HFFc6 (cell line): ENCODE measurements around the gene PANK1. TPM values are rescaled to one million over a fixed set of nuclear protein-coding genes. Genes with fewer than 3 reads are reported as not detected.

Experiments
- DNase-seq: peaks from one replicate; pipeline ENCODE4 v3.0.0-alpha.2; 2018
- H3K27ac Mint-ChIP-seq: 2 replicates; pipeline ENCODE4 v1.8.0; 2020; ENCODE audit warnings: mild to moderate bottlenecking, mixed read lengths
- H3K27me3 Mint-ChIP-seq: 2 replicates; pipeline ENCODE4 v1.8.0; 2021; ENCODE audit warnings: mild to moderate bottlenecking, moderate library complexity, mixed read lengths; ENCODE audit not compliant: insufficient read depth
- H3K36me3 Mint-ChIP-seq: 2 replicates; pipeline ENCODE4 v1.8.0; 2021; ENCODE audit warnings: low read depth, mixed read lengths
- H3K4me1 Mint-ChIP-seq: 2 replicates; pipeline ENCODE4 v1.8.0; 2020; ENCODE audit warnings: low read depth, mixed read lengths
- H3K4me3 Mint-ChIP-seq: 2 replicates; pipeline ENCODE4 v1.8.0; 2020; ENCODE audit warnings: mild to moderate bottlenecking, moderate library complexity, mixed read lengths
- H3K9me3 Mint-ChIP-seq: 2 replicates; pipeline ENCODE4 v1.8.0; 2020; ENCODE audit warnings: mild to moderate bottlenecking, mixed read lengths
- total RNA-seq, 6 experiments: library from RNA; stranded (reverse); fragmentation: NEBNext Ultra II Directional; extraction: Animal tissue kit (Norgen Biotek cat#: 25700); gene quantifications; 2 replicates in 1 of 6; 3 replicates in 5 of 6; pipeline ENCODE4 v1.2.3, GENCODE V29; 2021
- TF ChIP-seq, protein P1 (sequence below): fragments of 200-600 bp; sonication (generic); IDR thresholded peaks from 2 replicates; pipeline ENCODE4 v1.5.0; 2021; ENCODE audit warnings: antibody characterized with exemption, mild to moderate bottlenecking

Gene PANK1
- total RNA-seq, 6 experiments from 2014 or later = 3.8 to 4.7 (median 4.3) TPM

- Mint-ChIP-seq H3K36me3 (no peaks in the 10 kb centered on the region), H3K4me3 (no peak overlapping the region), H3K4me1 (peaks cover 10% of the 10 kb centered on the region), H3K27ac (no peak overlapping the region), H3K27me3 (peaks cover 3% of the 10 kb centered on the region), H3K9me3 (peaks cover 6% of the 10 kb centered on the region; the same call in 1 of the 2 replicates)
- no peak for DNase-seq
- TF ChIP-seq, protein P1, sequence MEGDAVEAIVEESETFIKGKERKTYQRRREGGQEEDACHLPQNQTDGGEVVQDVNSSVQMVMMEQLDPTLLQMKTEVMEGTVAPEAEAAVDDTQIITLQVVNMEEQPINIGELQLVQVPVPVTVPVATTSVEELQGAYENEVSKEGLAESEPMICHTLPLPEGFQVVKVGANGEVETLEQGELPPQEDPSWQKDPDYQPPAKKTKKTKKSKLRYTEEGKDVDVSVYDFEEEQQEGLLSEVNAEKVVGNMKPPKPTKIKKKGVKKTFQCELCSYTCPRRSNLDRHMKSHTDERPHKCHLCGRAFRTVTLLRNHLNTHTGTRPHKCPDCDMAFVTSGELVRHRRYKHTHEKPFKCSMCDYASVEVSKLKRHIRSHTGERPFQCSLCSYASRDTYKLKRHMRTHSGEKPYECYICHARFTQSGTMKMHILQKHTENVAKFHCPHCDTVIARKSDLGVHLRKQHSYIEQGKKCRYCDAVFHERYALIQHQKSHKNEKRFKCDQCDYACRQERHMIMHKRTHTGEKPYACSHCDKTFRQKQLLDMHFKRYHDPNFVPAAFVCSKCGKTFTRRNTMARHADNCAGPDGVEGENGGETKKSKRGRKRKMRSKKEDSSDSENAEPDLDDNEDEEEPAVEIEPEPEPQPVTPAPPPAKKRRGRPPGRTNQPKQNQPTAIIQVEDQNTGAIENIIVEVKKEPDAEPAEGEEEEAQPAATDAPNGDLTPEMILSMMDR = no peak
These were observed 2.0 kb upstream of the PANK1 start for GRCh38 chr10:89646889-89647657.

DNA sequence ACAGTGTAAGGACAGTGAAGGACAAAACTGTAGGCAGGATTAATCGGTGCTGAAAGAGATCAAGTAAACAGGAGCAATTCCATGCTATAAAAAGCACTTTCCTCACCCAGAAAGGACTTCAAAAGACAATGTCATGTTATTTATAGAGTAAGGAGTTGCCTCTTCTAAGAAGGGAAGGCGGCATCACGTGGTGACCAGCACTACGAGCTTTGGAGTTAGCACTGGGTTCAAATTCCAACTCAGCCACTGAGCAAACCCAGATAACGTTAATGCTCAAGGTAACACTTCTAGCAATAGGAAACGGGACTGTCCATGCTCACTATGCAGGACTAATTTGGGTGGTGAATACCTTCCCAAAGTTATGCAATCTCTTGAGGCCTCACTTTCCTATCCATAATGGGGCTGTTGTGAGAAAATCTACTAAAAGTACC, 715 bp upstream of the PANK1 start:
- no peaks in the 10 kb centered on the region for H3K36me3 Mint-ChIP-seq
- H3K27me3 Mint-ChIP-seq = peaks cover 3% of the 10 kb centered on the region
- DNase-seq = no peak
- H3K9me3 Mint-ChIP-seq = peaks cover 6% of the 10 kb centered on the region; the same call in 1 of the 2 replicates
- no peak overlapping the region; the same call in 1 of the 2 replicates for H3K4me3 Mint-ChIP-seq
- TF ChIP-seq, protein P1 = no peak
- H3K4me1 Mint-ChIP-seq = peaks cover 10% of the 10 kb centered on the region
- peak overlapping the region; percentile 79 for H3K27ac Mint-ChIP-seq

GRCh38 chr10:89644691-89644966, 413 bp downstream of the PANK1 start:
- Mint-ChIP-seq H3K4me3 (no peak overlapping the region), H3K27ac (no peak overlapping the region), H3K36me3 (no peaks in the 10 kb centered on the region), H3K4me1 (peaks cover 10% of the 10 kb centered on the region), H3K9me3 (peaks cover 2% of the 10 kb centered on the region; the same call in 1 of the 2 replicates), H3K27me3 (no peaks in the 10 kb centered on the region)
- DNase-seq = no peak
- TF ChIP-seq, protein P1 = peak; percentile 4; the same call in 1 of the 2 replicates

DNA sequence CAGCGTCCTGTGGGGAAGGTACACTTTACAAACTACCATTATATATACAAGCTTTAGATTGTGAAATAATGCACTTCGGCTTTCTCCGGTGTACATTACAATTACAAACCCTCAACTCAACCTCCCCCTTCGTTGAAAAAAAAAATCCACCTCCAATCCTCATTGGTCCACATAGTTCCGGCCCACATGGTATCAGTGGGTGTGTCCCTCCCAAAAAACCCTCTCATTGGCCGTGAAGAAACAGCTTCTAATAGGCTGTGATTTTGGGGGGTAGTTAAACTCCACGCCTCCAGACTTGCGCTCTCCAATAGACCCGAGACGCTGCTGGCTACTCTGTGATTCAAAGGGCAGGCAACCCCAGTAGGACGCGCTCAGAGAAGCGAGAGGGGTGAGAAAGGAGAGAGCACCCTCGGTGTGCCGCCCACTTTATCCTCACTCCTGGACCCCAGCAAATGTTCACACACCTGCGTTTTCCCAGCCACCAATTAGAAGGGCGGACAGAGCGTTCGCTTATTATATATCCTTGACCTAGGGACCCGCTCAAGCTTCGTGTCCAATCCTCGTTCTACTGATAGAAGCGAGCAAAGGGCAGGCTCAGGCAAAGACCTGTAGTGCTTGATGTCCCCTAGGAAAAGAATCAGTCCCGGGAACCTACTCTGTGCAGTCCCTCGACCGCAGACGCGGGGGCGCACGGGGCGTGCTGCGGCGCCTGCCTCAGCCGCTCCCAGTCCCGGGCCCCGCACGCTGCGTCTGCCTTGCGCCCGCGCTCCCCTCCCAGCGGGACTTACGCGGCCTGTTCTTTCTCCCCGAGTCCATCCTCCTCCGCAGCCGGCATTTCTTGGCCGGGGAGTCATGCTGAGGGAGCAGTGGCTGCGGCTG, 991 bp downstream of the PANK1 start:
- H3K9me3 Mint-ChIP-seq = no peaks in the 10 kb centered on the region; the same call in 1 of the 2 replicates
- DNase-seq = peak; percentile 93
- H3K27me3 Mint-ChIP-seq = no peaks in the 10 kb centered on the region
- TF ChIP-seq, protein P1 = peak; percentile 18; the same call in 1 of the 2 replicates
- no peak overlapping the region for H3K27ac Mint-ChIP-seq
- no peaks in the 10 kb centered on the region for H3K36me3 Mint-ChIP-seq
- peaks cover 10% of the 10 kb centered on the region for H3K4me1 Mint-ChIP-seq
- no peak overlapping the region for H3K4me3 Mint-ChIP-seq

DNA sequence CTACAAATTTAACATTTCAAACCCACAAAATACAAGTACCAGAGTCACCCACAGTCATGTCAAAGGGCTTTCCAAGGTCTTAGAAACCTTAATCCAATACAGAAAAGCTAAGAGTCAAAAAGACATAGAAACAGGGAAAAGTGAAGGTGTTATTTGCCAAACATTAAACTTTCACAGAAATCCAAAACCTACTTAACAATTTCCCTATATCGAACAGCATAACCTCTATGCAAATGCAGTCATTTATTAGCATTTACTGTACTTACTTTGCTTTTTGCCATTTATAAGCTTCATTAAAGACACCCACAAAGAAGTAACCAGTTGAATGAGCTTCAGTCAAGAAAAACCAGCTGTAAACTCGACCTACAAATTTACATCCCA, 1.6 kb downstream of the PANK1 start:
- H3K9me3 Mint-ChIP-seq = no peaks in the 10 kb centered on the region
- no peak for DNase-seq
- no peaks in the 10 kb centered on the region for H3K36me3 Mint-ChIP-seq
- TF ChIP-seq, protein P1 = no peak
- no peaks in the 10 kb centered on the region for H3K27me3 Mint-ChIP-seq
- H3K4me3 Mint-ChIP-seq = no peak overlapping the region
- H3K4me1 Mint-ChIP-seq = peaks cover 10% of the 10 kb centered on the region
- no peak overlapping the region for H3K27ac Mint-ChIP-seq
